ENCODE results near the gene EBF4.

EBF4 gene, protein sequence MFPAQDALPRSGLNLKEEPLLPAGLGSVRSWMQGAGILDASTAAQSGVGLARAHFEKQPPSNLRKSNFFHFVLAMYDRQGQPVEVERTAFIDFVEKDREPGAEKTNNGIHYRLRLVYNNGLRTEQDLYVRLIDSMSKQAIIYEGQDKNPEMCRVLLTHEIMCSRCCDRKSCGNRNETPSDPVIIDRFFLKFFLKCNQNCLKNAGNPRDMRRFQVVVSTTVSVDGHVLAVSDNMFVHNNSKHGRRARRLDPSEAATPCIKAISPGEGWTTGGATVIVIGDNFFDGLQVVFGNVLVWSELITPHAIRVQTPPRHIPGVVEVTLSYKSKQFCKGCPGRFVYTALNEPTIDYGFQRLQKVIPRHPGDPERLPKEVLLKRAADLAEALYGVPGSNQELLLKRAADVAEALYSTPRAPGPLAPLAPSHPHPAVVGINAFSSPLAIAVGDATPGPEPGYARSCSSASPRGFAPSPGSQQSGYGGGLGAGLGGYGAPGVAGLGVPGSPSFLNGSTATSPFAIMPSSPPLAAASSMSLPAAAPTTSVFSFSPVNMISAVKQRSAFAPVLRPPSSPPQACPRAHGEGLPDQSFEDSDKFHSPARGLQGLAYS

DNA sequence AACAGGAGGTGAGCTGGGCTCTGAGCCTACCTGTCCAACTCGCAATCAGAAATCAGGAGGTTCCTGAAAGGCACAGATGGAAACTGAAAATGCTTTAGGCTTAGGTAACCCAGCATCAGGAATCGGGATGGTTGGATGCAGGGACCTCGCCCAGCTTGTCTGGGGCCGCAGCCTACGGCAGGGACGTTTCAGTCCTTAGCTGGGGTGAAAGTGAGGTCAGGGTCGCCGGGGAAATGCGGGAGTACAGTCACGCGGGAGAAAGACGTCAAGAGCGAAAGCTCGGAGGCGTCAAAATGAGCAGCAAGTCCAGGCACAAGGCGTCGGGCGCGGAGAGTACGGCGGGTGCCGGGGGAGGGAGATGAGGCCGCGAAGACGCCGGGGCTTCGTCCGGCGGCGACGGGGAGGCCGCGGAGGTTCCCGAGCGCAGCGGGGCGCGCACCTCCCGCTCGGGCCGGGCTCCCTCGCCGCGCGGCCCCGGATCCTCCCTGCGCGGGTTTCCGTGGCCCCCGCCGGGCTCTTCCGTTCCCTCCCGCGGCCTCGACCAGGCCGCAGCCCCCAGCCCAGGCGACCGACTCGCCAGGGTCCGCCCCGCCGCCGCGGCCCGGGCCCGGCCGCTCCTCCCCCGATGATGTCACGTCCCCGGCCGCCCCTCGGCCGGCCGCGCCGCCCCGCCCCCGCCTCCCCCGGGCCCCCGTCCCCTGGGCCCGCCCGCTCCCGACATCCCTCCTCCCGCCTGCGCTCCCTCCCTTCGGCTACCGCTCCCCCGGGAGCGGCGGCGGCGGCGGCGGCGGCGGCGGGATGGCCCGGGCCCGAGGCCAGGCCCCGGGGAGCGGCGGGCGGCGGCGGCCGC is at the start of gene EBF4:
TSS of gene EBF4 (plus strand) at position 745 of the 850 bp plus-strand sequence. CDS start 866 bp downstream, outside the sequence.
- no peak for DNase-seq (ENCODE audit: low spot score)

DNA sequence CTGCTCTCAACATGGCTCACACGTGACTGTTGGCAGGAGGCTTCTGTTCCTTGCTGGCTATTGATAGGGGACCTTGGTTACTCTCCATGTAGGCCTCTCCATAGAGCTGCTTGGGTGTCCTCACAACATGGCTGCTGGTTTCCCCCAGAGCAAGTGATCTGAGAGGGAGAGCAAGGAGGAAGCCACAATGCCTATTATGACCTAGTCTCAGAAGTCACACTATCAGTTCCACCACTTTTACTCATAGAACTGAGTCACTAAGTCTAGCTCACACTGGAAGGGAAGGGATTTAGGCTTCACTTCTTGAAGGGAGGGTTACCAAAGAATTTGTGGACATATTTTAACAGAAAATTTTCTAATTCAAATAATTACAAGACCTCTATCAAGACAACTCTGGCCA is 48.9 kb upstream of the EBF4 start:
- no peak for DNase-seq (ENCODE audit: low spot score)

DNA sequence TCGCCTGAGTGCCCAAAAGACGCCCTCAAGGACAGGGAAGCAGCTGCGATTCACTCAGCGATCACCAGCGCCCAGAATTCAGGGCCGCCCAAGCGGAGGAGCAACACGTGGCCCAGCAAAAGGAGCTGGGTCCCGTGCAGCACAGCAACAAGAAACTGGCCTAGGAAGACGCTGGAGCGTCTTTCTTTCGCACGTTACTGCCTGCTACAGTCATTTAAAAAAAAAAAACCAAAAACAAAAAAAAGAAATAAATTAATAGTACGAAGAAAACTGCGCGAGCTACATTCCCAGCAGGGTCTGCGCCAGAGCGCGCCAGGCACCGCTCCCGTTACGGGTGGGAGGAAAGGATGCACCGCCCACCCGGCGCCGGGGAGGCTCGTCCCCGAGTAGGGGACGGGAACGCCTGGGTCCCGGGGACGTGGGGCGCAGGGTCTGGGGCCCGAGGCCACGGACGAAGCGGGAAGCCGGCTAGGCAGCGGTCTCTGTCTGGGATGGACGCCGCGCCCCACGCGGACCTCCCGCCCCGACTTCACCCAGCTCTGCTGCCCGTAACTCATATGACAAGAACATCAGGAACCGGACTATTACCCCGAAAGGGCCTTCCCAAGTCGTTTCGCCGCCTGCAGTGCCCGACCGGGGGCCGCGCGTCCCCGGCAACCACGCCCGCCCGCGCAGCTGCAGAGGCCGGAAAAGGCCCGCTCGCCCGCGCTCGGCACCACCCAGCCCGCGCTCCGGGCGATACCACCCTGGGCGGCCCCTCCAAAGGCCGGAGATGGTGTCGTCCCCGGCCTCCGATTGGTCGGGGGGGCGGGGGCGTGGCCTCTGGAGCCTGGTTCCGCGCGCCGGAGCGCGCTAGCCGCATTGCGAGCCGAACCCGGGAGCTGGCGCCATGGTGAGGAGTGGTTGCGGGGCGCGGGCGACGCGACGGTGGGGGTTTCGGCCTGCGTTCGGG is 40.5 kb upstream of the EBF4 start, which contains the start of gene NOP56:
TSS of gene NOP56 (plus strand) at position 861 of the 952 bp plus-strand sequence. CDS start at position 890, 29 bp downstream.
- peak; percentile 92 for DNase-seq (ENCODE audit: low spot score)

GRCh38 chr20:2652724-2653555 is 39.6 kb upstream of the EBF4 start:
- DNase-seq (ENCODE audit: low spot score) = peak; percentile 80

DNA sequence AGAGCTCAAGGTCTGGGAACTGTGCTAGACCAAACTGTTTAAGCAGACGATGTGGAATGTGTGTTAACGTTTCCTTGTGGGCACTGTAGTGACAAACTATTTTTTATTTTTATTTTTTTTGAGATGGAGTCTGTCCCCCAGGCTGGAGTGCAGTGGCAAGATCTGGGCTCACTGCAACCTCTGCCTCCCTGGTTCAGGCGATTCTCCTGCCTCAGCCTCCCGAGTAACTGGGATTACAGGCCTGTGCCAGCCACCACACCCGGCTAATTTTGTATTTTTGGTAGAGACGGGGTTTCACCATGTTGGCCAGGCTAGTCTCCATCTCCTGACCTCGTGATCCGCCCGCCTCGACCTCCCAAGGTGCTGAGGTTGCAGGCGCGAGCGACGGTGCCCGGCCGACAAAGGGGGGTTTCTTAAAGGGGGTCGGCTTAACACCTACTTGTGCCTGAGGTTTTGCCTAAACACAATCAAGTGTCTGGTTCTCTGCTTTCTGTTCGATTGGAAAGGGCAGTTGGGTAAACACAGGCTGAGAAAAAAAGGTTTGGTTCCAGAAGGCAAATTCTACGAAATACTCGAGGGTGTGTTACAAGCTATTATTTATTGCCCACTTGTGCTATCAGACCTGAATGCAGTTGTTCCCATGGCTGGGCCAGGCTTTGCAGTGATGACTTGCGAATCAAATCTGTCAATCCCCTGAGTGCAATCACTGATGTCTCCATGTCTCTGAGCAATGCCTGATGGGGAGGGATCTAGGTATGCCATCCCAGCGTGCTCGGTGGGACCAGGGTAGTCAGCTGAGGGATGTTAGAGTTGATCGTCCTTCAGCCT is 38.8 kb upstream of the EBF4 start:
- no peak for DNase-seq (ENCODE audit: low spot score)

DNA sequence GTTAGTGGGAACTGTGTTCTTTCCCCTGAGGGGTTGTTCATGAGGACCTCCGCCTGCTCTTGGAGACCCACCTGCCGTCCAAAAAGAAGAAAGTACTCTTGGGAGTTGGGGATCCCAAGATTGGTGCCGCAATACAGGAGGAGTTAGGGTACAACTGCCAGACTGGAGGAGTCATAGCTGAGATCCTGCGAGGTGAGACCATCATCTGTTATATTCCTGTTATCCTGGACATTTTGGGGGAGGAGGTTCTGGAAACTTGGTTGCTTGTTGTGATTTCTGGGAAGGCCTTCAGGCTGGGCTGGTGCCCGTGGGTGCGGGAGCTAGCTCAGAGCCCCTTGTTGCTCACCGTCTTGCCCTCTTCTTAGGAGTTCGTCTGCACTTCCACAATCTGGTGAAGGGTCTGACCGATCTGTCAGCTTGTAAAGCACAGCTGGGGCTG is 38.2 kb upstream of the EBF4 start:
- DNase-seq (ENCODE audit: low spot score) = no peak

DNA sequence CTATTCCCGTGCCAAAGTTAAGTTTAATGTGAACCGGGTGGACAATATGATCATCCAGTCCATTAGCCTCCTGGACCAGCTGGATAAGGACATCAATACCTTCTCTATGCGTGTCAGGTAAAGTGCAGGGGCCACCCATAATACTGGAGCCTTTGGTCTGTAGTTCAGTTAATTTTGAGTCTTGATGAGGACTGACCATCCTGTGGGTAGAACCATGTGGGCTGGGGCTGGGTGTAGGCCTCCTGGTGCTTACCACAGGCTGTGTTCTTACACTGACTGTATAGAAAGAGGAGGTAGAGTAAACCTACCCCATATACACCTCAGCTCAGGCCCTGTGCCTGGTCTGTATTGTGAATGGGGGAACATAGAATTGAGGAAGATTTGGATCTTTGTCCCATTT is 37.7 kb upstream of the EBF4 start:
- no peak for DNase-seq (ENCODE audit: low spot score)

- DNase-seq (ENCODE audit: low spot score) = no peak
These were observed 37.1 kb upstream of the EBF4 start for GRCh38 chr20:2655331-2656116.

DNA sequence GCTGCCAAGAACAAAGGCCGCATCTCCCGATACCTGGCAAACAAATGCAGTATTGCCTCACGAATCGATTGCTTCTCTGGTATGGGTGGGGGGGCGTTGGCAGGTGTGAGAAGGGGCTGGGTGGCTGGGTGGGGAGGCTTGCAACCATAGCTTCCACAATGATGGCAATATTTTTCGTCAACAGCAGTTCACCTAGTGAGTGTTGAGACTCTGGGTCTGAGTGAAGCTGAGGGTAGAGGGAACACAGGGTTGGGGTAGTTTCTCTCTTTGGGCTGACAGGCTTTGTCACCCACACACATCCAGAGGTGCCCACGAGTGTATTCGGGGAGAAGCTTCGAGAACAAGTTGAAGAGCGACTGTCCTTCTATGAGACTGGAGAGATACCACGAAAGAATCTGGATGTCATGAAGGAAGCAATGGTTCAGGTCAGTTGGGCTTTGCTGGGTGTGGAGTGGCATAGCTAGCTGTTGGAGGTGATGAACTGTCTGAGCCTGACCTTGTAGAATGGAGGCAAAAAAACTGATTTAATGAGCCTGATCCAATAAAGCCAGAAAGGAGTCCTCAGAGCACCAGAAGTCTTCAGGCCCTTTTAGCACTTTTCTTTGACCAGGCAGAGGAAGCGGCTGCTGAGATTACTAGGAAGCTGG is 36.0 kb upstream of the EBF4 start:
- peak; percentile 30 for DNase-seq (ENCODE audit: low spot score)

DNA sequence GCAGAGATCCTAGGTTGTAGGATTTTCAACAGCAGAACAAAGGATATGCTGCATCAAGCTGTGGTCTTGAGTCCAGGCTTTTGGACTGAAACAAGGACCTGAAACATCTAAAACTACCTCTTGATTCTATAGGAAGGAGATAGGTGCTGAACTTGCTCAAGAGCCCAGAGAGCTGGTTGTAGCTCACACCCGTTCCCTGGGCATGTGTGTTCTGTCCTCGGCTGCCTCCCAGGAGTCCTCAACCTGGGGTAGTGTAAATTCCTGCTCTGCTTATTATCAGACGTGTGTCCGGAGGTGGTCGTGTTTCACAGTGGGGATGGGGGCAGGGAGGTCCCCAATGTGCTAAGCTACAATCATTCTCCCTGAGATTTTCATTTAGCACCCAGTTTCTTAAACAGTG is 35.3 kb upstream of the EBF4 start:
- peak; percentile 34 for DNase-seq (ENCODE audit: low spot score)

DNA sequence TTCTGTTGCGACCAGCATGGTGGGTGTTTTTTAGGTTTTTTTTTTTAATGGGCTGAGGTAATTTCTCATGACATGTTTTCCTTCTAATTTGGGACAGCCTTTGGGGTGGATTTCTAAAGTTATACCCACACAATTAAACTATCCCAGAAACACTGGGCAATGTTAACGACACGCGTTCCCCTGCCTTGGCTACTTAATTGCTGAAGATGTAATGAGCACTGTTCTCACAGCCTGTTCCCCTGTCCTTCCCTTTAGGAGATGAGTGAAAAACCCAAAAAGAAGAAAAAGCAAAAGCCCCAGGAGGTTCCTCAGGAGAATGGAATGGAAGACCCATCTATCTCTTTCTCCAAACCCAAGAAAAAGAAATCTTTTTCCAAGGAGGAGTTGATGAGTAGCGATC is 34.9 kb upstream of the EBF4 start:
- no peak for DNase-seq (ENCODE audit: low spot score)

GRCh38 chr20:2658414-2659354 is 33.9 kb upstream of the EBF4 start:
- peak; percentile 68 for DNase-seq (ENCODE audit: low spot score)

DNA sequence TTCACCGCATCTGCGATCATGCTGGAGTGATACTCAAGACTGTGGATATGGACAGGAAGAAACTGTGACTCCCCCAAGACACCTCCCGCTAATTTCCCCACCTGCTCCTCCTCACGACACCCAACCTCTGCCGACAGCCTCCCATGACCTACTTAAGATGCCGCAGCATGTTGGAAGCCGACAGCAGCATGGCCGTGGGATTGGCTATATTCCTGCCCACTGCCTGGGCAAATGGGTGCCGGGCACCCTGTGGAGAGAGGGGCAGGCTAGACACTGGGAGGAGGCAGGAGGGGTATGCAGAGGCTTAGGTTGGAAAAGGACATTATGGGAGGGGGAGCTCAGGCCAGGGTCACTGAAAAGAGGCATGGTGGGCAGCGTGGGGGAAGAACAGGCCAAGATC is 33.0 kb upstream of the EBF4 start:
- no peak for DNase-seq (ENCODE audit: low spot score)

- peak; percentile 27 for DNase-seq (ENCODE audit: low spot score)
These were observed 29.2 kb upstream of the EBF4 start for GRCh38 chr20:2663364-2663886.

DNA sequence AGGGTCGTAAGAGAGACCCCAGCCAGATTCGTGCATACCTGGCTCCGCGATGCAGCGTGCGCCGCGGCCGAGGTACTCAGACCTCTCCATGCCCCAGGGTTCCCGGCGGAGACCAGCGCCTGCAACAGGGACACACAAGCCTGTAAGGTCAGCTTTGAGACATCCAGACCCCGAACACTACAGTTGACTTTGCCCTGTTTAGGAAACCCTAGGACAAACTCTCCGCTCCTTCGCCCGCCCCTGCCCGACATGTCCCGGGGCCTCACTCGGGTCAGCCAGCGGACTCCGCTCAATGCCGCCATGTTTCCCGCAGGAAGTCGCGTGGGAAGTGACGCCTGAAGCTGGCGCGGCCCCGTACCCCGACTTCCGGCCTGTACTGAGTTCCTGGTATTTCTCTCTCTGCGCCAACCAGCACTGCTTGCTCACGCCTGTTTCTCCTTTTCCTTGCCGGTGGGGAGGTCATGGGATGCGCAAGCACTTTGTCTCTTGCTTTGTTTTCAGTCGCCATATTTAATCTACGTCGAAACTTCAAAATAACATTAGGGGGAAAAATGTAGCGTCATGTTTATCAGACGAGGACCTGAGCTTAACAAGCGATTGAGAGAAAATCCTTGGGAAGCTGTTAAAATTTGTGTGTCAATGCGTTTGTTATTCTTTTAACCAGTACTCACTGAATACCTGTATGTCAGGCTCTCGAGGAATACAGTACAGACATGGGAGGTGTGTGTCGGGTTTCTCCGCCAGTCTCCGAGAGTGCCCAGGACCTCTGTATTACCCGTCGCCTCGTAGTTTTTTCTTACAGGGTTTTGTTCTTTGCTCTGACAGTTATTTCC is 28.5 kb upstream of the EBF4 start, which contains the start of gene IDH3B:
TSS of gene IDH3B (minus strand) at position 330 of the 833 bp plus-strand sequence. CDS start at position 302, 28 bp downstream.
- peak; percentile 95 for DNase-seq (ENCODE audit: low spot score)

GRCh38 chr20:2671977-2672376 is 20.6 kb upstream of the EBF4 start:
- DNase-seq (ENCODE audit: low spot score) = peak; percentile 61

Data from NAMALWA (cell line).